Fibroblast of the aortic adventitia (primary cell): Measurements from ENCODE around the gene TRIM47. TPM values are rescaled to one million over a fixed set of nuclear protein-coding genes. Genes with fewer than 3 reads are reported as not detected.
A peak's percentile ranks its signal among the peaks of the same experiment; 100 is the strongest.

Experiments used
- DNase-seq: peaks from one replicate; pipeline ENCODE4 v3.0.0-alpha.2; 2010; ENCODE audit warnings: low read depth
- H3K4me3 ChIP-seq: 2 replicates; pipeline ENCODE4 v1.5.1; 2011; ENCODE audit warnings: low read depth, mild to moderate bottlenecking, control low read depth, low read length, moderate library complexity
- total RNA-seq: library from RNA; depleted of rRNA; stranded (reverse); fragments of >200 nt; gene quantifications from 2 replicates; pipeline ENCODE4 v1.2.3, GENCODE V29; 2012; ENCODE audit warnings: low replicate concordance
- TF ChIP-seq, protein P1 (sequence below): IDR thresholded peaks from 2 replicates; pipeline ENCODE4 v1.5.1; 2011; ENCODE audit warnings: mild to moderate bottlenecking, low read length, control low read depth, inconsistent platforms; ENCODE audit not compliant: insufficient read depth

Gene TRIM47
- total RNA-seq, 1 donor = 20.9 TPM

DNA sequence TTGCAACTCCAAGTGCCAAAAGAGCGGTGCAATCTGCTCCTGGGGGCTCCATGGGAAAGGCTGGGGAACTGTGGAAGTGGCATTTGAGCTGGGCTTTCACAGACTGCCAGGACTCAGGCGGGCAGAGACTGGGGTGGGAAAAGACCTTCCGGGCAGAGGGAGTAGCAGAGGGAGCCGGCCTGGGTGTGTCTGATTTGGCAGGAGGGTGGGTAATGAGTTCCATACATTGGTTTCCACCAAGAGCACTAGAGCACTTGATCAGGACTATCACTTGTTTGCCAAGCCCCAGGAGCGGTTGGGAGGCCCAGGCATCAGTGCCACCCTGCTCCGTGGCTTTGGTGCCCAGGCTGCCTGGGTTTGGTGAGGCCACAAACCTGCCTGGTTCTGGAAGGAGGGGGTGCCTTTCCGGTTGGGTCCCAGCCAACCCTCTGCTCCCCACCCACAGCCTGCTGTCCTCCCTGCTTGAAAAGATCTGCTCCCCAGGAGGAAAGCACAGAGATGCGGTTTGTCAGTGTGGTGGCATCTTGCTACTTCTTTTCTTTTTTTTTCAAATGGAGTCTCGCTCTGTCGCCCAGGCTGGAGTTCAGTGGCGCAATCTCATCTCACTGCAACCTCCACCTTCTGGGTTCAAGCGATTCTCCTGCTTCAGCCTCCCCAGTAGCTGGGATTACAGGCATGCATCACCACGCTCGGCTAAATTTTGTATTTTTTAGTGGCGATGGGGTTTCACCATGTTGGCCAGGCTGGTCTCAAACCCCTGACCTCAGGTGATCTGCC, 3.5 kb upstream of the TRIM47 start:
- TF ChIP-seq, protein P1, sequence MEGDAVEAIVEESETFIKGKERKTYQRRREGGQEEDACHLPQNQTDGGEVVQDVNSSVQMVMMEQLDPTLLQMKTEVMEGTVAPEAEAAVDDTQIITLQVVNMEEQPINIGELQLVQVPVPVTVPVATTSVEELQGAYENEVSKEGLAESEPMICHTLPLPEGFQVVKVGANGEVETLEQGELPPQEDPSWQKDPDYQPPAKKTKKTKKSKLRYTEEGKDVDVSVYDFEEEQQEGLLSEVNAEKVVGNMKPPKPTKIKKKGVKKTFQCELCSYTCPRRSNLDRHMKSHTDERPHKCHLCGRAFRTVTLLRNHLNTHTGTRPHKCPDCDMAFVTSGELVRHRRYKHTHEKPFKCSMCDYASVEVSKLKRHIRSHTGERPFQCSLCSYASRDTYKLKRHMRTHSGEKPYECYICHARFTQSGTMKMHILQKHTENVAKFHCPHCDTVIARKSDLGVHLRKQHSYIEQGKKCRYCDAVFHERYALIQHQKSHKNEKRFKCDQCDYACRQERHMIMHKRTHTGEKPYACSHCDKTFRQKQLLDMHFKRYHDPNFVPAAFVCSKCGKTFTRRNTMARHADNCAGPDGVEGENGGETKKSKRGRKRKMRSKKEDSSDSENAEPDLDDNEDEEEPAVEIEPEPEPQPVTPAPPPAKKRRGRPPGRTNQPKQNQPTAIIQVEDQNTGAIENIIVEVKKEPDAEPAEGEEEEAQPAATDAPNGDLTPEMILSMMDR = no peak
- DNase-seq = no peak

DNA sequence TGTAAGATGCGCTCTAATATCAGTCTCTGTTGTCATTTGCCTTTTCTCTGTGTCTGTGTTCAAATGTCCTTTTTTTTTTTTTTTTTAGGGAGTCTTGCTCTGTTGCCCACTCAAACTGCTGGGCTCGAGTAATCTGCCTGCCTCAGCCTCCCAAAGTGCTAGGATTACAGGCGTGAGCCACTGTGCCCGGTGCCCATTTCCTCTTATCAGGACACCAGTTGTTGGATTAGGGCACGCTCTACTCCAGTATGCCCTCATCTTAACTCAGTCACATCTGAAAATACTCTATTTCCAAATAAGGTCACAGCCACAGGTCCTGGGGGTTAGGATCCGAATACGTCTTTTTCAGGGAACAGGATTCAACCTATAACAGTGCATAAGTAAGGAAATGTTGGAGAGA, 1.9 kb upstream of the TRIM47 start:
- DNase-seq = no peak
- no peak overlapping the region for H3K4me3 ChIP-seq
- TF ChIP-seq, protein P1 = no peak

More for the DNA sequence above, 3.5 kb upstream of the TRIM47 start:
- no peak overlapping the region for H3K4me3 ChIP-seq

DNA sequence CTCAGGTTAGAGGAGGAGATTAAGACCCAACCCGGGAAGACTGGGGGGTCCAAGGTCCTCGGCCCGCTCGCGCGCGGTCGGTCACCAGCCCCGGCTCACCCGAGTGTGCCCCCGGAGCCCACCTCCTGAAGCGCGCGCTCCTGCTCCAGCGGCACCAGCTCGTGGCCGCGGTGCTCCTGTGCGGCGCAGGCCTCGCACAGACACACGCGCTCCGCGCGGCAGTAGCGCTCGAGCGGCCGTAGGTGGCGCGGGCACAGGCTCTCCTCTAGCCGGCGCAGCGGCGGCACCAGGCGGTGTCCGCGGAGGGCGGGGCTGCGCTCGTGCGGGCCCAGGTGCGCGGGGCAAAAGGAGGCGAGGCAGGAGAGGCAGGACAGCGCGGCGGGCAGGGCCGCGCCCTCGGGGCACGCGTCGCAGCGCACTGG, 618 bp downstream of the TRIM47 start:
- TF ChIP-seq, protein P1 = peak; percentile 52
- peak overlapping the region; percentile 93 for H3K4me3 ChIP-seq
- peak; percentile 64 for DNase-seq

DNA sequence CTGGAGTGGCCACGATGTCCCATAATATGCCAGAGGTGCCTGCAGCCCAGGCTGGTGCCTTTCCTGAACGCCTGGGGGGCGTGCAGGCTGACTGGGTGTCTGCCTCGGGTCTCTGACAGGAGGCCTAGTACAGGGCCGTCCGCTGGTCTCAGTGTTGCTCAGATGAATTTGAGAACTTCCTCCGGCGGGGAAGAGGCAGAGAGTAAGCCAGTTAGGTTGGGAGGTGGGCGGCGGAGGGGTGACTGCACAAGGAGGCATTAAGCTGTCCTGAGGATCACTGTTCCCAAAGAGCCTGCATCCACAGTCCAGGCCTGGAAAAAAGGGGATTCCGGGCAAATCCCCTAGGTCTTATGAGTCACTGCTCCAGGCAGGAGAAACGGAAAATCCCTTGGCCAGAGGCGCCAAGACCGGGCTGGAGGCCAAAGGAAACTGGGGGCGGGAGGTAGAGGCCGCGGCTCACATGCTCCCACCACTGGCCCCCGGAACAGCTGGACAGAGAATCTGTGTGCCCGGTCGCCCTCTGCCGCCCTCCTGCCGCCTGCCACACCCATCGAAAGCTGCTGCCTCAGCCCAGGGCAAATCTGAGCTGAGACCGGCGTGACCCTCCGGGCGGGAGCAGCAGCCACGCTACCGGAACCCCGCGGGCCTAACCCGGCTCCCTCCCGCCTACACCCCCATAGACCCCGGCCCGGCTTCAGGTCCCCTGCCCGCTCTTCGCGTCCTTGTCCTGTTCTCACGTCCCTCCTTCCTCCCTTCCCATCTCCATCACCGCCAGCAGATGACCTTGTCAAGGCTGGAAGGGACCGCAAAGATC, 1.2 kb downstream of the TRIM47 start:
- peak; percentile 98 for DNase-seq
- TF ChIP-seq, protein P1 = peak; percentile 23
- H3K4me3 ChIP-seq = peak overlapping the region; percentile 93

DNA sequence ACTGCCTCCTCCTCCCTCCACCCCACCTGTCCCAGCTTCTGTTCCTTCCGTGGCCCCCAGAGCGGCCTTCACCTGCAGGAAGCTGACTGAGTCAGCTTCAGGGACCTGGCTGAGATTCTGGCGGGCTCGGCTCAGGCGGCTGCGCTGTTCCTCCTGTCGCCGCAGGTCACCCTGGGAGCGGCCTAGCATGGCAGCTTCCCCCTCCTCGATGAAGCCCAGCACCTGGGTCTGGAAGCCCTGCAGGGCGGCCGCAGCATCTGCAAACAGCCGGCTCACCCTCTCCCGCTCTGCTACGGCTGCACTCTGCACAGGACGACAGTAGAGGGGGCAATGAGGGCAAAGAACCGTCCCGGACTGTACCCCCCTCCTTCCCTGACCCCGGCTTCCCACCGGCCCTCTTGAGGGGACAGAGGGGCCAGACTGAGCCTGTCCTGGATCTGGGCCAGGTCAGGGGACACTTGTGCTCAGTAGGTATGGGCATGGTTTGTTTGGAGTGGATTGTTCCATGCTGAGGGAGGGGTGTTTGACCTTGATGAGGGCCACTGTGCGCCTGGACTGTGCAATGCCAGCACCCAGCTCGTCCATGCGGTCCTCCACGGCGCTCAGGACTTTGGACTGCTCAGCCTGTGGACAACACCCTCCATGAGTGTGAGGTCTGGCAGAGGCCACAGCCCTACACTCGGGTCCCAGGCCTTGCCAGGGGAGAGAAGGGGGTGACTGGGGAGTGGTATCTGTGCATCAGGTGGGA, 2.0 kb downstream of the TRIM47 start:
- H3K4me3 ChIP-seq = peak overlapping the region; percentile 93
- DNase-seq = no peak

DNA sequence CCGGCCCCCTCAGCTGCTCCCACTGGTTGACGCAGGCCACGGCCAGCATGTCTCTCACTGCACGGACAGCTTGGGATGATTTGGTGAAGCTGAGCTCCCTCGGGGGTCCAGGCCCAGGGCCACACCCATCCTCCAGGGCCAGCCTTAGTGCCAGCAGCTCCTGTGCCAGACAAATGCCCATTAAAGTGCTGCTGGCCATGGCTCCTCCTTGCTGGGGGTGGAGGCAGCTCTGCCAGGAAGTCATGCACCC, 2.5 kb downstream of the TRIM47 start:
- TF ChIP-seq, protein P1 = no peak
- no peak for DNase-seq
- peak overlapping the region; percentile 93 for H3K4me3 ChIP-seq

More for the DNA sequence above, 2.0 kb downstream of the TRIM47 start:
- TF ChIP-seq, protein P1 = no peak
